Stimulated activated CD4-positive, alpha-beta T cell treated with anti-CD3 and anti-CD28 coated beads, Interleukin-2, amount 100 ng/mL, for 4 hours (primary cell): ENCODE results near the gene CTNNA1.
"Not testable (repeated sequence)": the region's sequence is repeated elsewhere in the genome, so short reads cannot be mapped to it uniquely, and the experiment has no call there.

Experiments used
- DNase-seq: peaks from one replicate; pipeline ENCODE4 v3.0.0-alpha.2; 2020; ENCODE audit warnings: low read depth

Gene CTNNA1

GRCh38 chr5:138752951-138753793, at the start of gene CTNNA1:
TSS of gene CTNNA1 (plus strand) at chr5:138753425. CDS start at chr5:138781925, 28,500 bp downstream.
- DNase-seq, result peak; percentile 48

GRCh38 chr5:138703777-138704176, 49.4 kb upstream of the CTNNA1 start:
- DNase-seq, result not testable (repeated sequence)

DNA sequence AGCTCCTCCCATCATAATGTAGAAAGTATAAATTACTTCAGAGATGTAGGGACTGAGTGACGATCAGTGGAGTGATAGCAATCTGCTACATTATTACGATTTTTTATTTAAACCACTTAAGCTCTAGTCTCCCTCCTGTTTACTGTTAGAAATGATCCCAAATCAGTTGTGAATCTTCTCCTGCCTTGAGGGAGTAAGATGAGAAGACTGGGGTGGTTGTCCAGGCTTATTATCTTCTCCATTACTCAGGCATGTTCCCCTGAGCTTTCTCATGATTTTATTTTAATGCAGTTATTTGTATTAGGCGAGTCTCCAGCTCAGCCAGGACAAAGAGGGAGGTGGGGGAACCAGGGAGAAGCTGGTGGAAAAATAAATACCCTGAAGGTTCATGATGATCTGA, 48.2 kb upstream of the CTNNA1 start:
- DNase-seq, result no peak

DNA sequence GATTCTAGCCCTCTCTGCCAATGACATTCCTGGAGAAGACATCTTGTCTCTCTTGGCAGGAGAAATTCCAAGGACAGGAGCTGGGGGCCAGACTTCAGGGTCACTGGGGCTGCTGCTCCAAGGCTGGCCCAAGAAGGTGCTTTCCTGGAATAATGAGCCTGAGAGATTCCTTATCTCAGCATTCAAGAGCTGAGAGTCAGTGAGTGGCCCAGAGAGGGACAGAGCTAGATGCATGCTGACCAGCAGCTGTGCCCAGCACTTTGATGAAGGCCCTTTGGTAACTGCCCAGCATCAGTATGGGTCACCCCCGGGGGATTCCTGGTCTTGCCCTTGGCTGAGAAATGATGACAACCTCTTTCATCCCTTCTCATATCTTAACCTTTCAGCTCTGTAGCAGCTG, 47.7 kb upstream of the CTNNA1 start:
- DNase-seq, result no peak

DNA sequence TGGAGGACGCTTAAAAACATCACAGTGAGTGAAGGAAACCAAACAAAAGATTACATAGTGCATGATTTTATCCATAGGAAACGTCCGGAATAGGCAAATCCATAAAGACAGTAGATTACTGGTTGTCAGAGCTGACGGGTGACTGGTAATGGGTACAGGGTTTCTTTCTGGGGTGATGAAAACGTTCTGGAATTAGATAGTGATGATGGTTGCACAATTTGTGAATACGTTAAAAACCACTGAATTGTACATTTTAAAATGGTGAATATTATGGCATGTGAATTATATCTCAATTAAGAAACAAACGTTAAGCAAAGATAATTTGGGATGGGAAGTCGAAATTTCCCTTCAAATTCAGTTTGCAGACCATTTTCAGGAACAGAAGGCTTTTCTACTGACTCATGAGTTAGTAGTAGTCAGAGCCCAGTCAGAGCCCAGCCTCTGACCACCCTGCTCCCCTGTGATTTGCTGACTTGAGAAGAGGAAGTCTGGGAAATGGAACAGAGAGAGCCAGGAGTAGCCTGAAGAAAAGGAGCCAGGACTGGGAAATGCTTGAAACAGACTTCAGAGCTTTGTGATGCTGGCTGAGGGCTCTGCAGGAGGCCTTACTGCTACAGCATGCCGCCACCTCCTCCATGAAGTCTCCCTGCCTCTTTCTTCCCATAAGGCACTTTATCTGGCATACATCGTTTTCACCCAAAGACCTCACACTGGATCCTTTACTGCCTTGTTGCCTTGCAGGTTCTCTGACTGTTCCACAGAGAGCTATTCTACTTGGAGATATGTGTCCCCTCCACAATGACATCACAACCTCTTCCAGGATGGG, 46.4 kb upstream of the CTNNA1 start:
- DNase-seq, result no peak

DNA sequence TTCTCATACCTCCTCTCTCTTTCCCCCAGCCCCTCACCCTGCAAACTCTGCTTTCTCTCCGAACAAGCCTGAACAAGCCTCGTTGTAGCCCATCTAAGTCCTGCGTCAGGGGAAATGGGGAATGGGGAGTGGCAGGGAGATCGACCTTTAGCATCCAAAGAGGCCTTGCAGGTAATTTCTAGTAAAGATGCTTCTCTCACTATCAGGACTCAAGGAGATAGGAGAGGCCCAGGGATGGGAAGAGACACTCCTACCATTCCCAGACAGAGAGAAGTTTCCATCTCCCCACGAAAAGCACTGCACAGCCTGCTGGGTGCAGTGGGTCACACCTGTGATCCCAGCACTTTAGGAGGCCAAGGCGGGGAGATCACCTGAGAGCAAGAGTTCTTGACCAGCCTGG, 44.4 kb upstream of the CTNNA1 start:
- no peak for DNase-seq

DNA sequence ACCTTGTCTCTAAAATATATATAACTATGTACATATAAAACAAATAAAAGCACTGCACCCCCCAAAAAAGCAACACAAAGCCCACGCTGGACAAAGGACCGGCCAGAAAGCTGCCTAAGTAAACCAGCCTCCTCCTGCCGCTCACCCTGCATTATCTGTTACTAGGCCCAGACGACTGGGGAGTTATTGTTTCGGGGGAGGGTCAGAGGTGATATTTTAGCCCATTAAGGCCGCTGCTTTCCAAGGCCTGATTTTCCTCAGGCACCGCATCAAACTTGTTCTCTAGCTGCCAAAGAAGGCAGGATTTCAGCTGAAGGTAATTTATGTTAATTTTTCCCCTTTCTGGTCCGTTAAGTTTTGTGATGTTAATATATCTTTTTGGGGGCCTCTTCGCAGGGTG, 44.0 kb upstream of the CTNNA1 start:
- no peak for DNase-seq

- no peak for DNase-seq
These were observed 42.1 kb upstream of the CTNNA1 start for GRCh38 chr5:138711087-138711486.

DNA sequence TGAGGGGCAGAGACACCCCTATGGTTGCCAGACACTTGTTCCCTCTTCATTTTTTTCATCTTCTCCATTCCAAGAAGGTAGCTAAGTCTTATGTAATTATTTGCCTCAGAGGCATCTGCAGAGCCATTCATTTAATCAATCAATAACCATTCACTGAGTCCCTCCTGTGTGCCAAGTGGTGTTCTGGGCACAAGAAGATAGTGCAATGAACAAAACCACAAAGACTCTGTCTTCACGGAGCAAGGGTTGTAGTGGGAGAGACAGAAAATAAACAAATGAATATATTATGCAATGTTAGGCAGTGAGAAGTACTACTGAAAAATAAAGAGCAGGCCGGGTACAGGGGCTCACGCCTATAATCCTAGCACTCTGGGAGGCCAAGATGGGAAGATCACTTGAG, 41.4 kb upstream of the CTNNA1 start:
- DNase-seq, result no peak

DNA sequence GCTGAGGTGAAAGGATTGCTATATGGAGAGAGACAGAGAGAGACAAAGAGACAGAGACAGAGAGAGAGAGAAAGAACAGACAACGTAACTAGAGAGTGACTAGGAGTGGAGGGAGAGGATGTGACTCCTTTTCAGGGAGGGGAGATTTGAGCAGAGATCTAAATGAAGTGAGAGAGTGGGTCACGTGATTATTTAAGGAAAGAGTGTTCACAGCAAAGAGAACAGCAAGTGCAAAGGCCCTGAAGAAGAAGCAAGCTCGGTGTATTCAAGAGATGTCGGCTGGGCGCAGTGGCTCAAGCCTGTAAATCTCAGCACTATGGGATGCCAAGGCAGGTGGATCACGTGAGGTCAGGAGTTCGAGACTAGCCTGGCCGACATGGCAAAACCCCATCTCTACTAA, 40.9 kb upstream of the CTNNA1 start:
- no peak for DNase-seq

DNA sequence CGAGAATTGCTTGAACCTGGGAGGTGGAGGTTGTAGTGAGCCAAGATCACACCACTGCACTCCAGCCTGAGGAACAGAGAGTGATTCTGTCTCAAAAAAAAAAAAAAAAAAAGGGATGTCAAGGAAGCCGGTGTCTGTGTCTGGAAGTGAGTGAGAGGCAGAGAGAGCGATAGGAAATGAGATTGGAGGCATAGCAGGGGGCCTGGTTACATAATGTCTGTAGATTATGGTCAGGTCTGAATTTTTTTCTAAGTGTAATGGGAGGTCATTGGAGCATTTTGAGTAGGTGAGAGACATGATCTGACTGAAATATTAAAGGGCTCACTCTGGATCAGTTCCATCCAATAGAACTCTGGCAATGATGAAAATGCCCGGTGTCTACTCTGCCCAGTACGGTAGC, 40.4 kb upstream of the CTNNA1 start:
- DNase-seq, result no peak

- DNase-seq, result no peak
These were observed 40.0 kb upstream of the CTNNA1 start for GRCh38 chr5:138713247-138713646.

DNA sequence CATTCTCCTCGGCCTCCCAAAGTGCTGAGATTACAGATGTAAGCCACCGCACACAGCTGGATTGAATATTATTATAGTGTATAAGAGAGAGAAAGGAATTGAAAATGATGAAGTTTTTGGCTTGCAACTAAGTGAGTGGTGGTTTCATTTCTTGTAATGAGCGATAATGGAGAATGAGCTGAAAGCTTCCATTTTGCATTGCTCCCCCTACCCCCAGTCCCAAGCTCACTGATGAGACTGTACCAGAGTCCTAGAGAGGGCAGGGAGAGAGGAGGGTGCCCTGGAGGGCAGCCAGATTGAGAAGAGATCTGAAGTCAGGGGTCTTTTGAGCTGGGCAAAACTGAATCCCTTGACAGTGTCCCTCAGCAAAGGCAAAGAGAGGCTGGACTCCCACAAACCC, 38.5 kb upstream of the CTNNA1 start:
- no peak for DNase-seq

GRCh38 chr5:138715931-138716432, 37.2 kb upstream of the CTNNA1 start:
- DNase-seq, result not testable (repeated sequence)

- no peak for DNase-seq
These were observed 36.7 kb upstream of the CTNNA1 start for GRCh38 chr5:138716456-138716924.

DNA sequence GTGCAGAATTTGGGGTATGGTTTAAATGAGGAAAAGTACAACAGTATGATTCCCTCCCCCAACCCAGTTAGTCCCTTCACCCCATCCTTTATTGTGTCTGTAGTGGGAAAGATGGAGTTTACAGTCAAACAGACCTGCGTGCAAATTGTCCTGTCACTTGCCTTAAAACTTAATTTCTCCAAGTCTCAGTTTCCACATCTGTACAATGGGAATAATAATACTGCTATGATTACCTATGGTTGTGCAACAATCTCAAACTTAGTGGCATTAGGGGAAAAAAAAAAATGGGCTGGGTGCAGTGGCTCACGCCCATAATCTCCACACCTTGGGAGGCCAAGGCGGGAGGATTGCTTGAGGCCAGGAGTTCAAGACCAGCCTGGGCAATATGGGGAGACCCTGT, 35.8 kb upstream of the CTNNA1 start:
- no peak for DNase-seq

GRCh38 chr5:138719811-138720210, 33.4 kb upstream of the CTNNA1 start:
- DNase-seq, result no peak

DNA sequence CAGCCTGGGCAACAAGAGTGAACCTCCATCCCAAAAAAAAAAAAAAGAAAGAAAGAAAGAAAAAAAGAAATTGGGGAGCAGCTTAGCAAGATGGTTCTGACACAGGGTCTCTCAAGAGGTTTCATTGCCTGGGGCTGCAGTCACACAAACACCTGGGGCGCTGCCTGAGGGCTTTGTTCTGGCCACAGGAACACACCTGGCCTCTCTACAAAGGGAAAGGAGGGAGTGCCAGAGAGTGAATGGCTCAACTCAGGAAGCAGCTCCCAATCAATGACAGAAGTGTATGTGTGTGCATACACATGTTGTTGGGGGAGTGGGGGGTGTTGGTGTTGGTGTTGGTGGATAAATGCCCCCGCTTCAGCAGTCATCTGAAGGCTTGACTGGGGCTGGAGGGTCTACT, 32.4 kb upstream of the CTNNA1 start:
- no peak for DNase-seq

- no peak for DNase-seq
These were observed 31.2 kb upstream of the CTNNA1 start for GRCh38 chr5:138721979-138722378.

GRCh38 chr5:138722544-138723177, 30.6 kb upstream of the CTNNA1 start:
- DNase-seq, result no peak

DNA sequence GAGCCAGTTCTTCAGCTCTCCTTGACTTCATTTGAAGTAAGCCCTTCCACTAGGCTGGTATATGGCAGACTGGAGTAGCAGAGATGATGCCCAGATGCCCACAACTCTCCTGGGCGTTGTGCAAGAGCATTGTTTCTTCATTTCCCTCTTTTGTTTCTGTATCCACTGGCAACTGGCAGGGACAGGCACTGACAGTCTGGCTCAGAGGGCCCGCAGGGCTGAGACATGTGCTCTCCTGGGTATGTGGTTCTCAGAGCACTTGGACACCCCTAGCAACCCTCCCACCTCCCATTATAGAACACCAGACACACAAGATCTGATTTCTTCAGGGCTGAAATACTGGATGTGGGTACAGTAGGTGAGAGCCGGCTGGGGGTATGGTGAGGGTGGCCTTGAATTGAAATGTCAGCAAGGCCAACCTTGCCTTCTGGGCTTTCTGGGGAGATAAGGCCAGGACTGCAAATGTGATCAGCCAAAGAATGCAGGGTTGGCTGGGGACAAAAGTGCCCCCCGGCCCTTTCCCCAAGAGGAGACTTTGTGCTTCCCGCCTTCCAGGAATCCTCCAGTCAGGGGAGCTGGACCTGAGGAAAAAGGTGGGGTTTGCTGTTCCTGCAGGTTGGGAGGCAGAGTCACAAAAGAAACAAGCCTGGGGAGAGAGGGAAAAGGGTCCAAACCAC, 28.6 kb upstream of the CTNNA1 start:
- no peak for DNase-seq
